H1 (cell line): Measurements from ENCODE around the gene EXD1. TPM values are rescaled to one million over a fixed set of nuclear protein-coding genes. Genes with fewer than 3 reads are reported as not detected.
A peak's percentile ranks its signal among the peaks of the same experiment; 100 is the strongest.

ENCODE experiments used
- CTCF ChIA-PET: fragments of 300-600 bp; sonication (Branson Sonifier 250); formaldehyde crosslinking; loops from one replicate; lab custom pipeline; 2021; ENCODE audit not compliant: partially characterized antibody; lab: Charles Lee
- POLR2A ChIA-PET: fragments of 300-600 bp; sonication (Branson Sonifier 250); formaldehyde crosslinking; loops from one replicate; lab custom pipeline; 2021; ENCODE audit warnings: inconsistent platforms; ENCODE audit not compliant: partially characterized antibody; lab: Charles Lee
- DNase-seq, 2 experiments: peaks; one replicate each; pipeline versions ENCODE4 v3.0.0 to v3.0.0-alpha.2; 2010 to 2022; ENCODE audit warnings: low spot score in 2 of 2, low read depth in 1 of 2, mixed read lengths in 1 of 2
- FAIRE-seq: peaks from 2 replicates; lab custom pipeline; 2011; peaks lifted over from hg19 to GRCh38; lab: Jason Lieb, UNC
- H2AFZ ChIP-seq: 2 replicates; pipeline ENCODE4 v1.8.1; 2012; ENCODE audit warnings: low read length, inconsistent platforms
- H2AK5ac ChIP-seq: 2 replicates; pipeline ENCODE4 v1.6.1; 2013; ENCODE audit warnings: low read depth, low read length
- H2BK120ac ChIP-seq: replicated peaks from 2 replicates; pipeline ENCODE3; 2013; ENCODE audit warnings: low read depth, low read length, inconsistent platforms
- H2BK12ac ChIP-seq: 2 replicates; pipeline ENCODE4 v1.6.1; 2013; ENCODE audit warnings: low read depth, low read length
- H2BK15ac ChIP-seq: 2 replicates; pipeline ENCODE4 v1.6.1; 2013; ENCODE audit warnings: low read length
- H2BK20ac ChIP-seq: 2 replicates; pipeline ENCODE4 v1.6.1; 2013; ENCODE audit warnings: low read length
- H2BK5ac ChIP-seq: 2 replicates; pipeline ENCODE4 v1.6.1; 2013; ENCODE audit warnings: low read depth, low read length
- H3K14ac ChIP-seq: 2 replicates; pipeline ENCODE4 v1.6.1; 2013; ENCODE audit warnings: inconsistent platforms; ENCODE audit not compliant: insufficient read length
- H3K18ac ChIP-seq: 2 replicates; pipeline ENCODE4 v1.6.1; 2013; ENCODE audit warnings: low read length; ENCODE audit errors: extremely low read depth
- H3K23ac ChIP-seq: 2 replicates; pipeline ENCODE4 v1.6.1; 2013; ENCODE audit warnings: inconsistent platforms; ENCODE audit not compliant: insufficient read length
- H3K23me2 ChIP-seq: 2 replicates; pipeline ENCODE4 v1.6.1; 2013; ENCODE audit warnings: low read depth, low read length
- H3K27ac ChIP-seq: 2 replicates; pipeline ENCODE4 v1.6.1; 2011; ENCODE audit warnings: low read depth, low read length, inconsistent platforms
- H3K27me3 ChIP-seq, 4 experiments: replicated peaks in 1 of 4; 1 replicate in 1 of 4; 2 replicates in 3 of 4; pipeline versions ENCODE4 v1.6.1 to v1.8.1; 2011 to 2013; ENCODE audit warnings: low read length in 3 of 4, mild to moderate bottlenecking in 3 of 4, inconsistent platforms in 2 of 4, mixed read lengths in 2 of 4, moderate library complexity in 1 of 4; ENCODE audit not compliant: control insufficient read depth in 3 of 4, insufficient read depth in 3 of 4; ENCODE audit errors: extremely low read depth in 1 of 4
- H3K36me3 ChIP-seq, 4 experiments: 2 replicates each; pipeline versions ENCODE4 v1.6.1 to v1.8.1; 2011 to 2013; ENCODE audit warnings: mild to moderate bottlenecking in 4 of 4, low read length in 3 of 4, moderate library complexity in 2 of 4, control low read depth in 1 of 4, inconsistent platforms in 1 of 4; ENCODE audit not compliant: insufficient read depth in 4 of 4, control insufficient read depth in 2 of 4
- H3K4ac ChIP-seq: replicated peaks from 2 replicates; pipeline ENCODE3; 2013; ENCODE audit warnings: low read length, low read depth, mixed read lengths, inconsistent platforms; ENCODE audit not compliant: insufficient read length
- H3K4me1 ChIP-seq, 4 experiments: replicated peaks in 1 of 4; 1 replicate in 1 of 4; 2 replicates in 3 of 4; pipeline versions ENCODE4 v1.6.1 to v1.8.1; 2011 to 2013; ENCODE audit warnings: low read length in 3 of 4, inconsistent platforms in 2 of 4, mixed read lengths in 1 of 4; ENCODE audit not compliant: insufficient read depth in 4 of 4, control insufficient read depth in 3 of 4
- H3K4me2 ChIP-seq, 2 experiments: 2 replicates each; pipeline versions ENCODE4 v1.6.1 to v1.8.1; 2011 to 2013; ENCODE audit warnings: low read depth in 2 of 2, low read length in 2 of 2, control low read depth in 1 of 2, inconsistent platforms in 1 of 2, mild to moderate bottlenecking in 1 of 2; ENCODE audit not compliant: insufficient read depth in 1 of 2
- H3K4me3 ChIP-seq, 4 experiments: fragments of 200-600, 300-600 bp in 1 of 4; sonication (generic), shearing (Covaris generic), sonication (Bioruptor Twin) in 1 of 4; 2 replicates each; pipeline versions ENCODE4 v1.5.1 to v1.8.1; 2011 to 2016; ENCODE audit warnings: low read length in 4 of 4, low read depth in 3 of 4, control low read depth in 2 of 4, inconsistent platforms in 2 of 4, mild to moderate bottlenecking in 2 of 4, mixed read lengths in 1 of 4, moderate library complexity in 1 of 4; ENCODE audit not compliant: insufficient read depth in 2 of 4; ENCODE audit errors: extremely low read depth in 1 of 4
- H3K56ac ChIP-seq: replicated peaks from 2 replicates; pipeline ENCODE3; 2013; ENCODE audit warnings: low read depth, mild to moderate bottlenecking, mixed read lengths, low read length, inconsistent platforms; ENCODE audit not compliant: insufficient read length
- H3K79me1 ChIP-seq: 2 replicates; pipeline ENCODE4 v1.6.1; 2013; ENCODE audit warnings: low read depth, low read length, control low read depth
- H3K79me2 ChIP-seq, 2 experiments: 2 replicates each; pipeline versions ENCODE4 v1.6.1 to v1.8.1; 2012 to 2013; ENCODE audit warnings: low read length in 2 of 2, mild to moderate bottlenecking in 2 of 2, inconsistent platforms in 1 of 2; ENCODE audit not compliant: insufficient read depth in 2 of 2, control insufficient read depth in 1 of 2
- H3K9ac ChIP-seq, 4 experiments: replicated peaks in 1 of 4; 1 replicate in 1 of 4; 2 replicates in 3 of 4; pipeline versions ENCODE4 v1.6.1 to v1.8.1; 2011 to 2013; ENCODE audit warnings: low read depth in 3 of 4, low read length in 3 of 4, control low read depth in 2 of 4, mild to moderate bottlenecking in 2 of 4, moderate library complexity in 2 of 4, inconsistent platforms in 1 of 4; ENCODE audit errors: extremely low read depth in 1 of 4
- H3K9me3 ChIP-seq, 2 experiments: 2 replicates each; pipeline versions ENCODE4 v1.6.1 to v1.8.1; 2012 to 2013; ENCODE audit warnings: mild to moderate bottlenecking in 2 of 2, moderate library complexity in 2 of 2, control low read depth in 1 of 2, inconsistent platforms in 1 of 2, low read depth in 1 of 2, low read length in 1 of 2, mixed read lengths in 1 of 2; ENCODE audit not compliant: insufficient read depth in 2 of 2
- H4K20me1 ChIP-seq, 2 experiments: replicated peaks in 1 of 2; 2 replicates each; pipeline versions ENCODE3 to v1.8.1; 2011 to 2013; ENCODE audit warnings: inconsistent platforms in 2 of 2, low read length in 2 of 2, mild to moderate bottlenecking in 1 of 2; ENCODE audit not compliant: insufficient read depth in 2 of 2, control insufficient read depth in 1 of 2
- H4K5ac ChIP-seq: 2 replicates; pipeline ENCODE4 v1.6.1; 2013; ENCODE audit warnings: low read length, low read depth, mixed read lengths, inconsistent platforms; ENCODE audit not compliant: insufficient read length
- H4K8ac ChIP-seq: 2 replicates; pipeline ENCODE4 v1.8.0; 2013; ENCODE audit warnings: mild to moderate bottlenecking, moderate library complexity, low read length, inconsistent platforms; ENCODE audit not compliant: insufficient read depth; ENCODE audit errors: extremely low read depth
- H4K91ac ChIP-seq: replicated peaks from 2 replicates; pipeline ENCODE3; 2013; ENCODE audit warnings: low read length, mixed read lengths, inconsistent platforms; ENCODE audit not compliant: insufficient read length
- ASH2L ChIP-seq: fragments of 200-600, 300-600 bp; sonication (generic); IDR thresholded peaks from one replicate; pipeline ENCODE4 v1.7.1; 2017; ENCODE audit warnings: low read length
- CTCF ChIP-seq, 3 experiments: IDR thresholded peaks; 1 replicate in 2 of 3; 2 replicates in 1 of 3; pipeline versions ENCODE4 v1.5.1 to v1.6.1; 2011; ENCODE audit warnings: low read length in 3 of 3, mild to moderate bottlenecking in 3 of 3, inconsistent platforms in 2 of 3, low read depth in 1 of 3, moderate library complexity in 1 of 3; ENCODE audit not compliant: insufficient read depth in 1 of 3; ENCODE audit errors: control extremely low read depth in 1 of 3
- HDAC2 ChIP-seq, 2 experiments: fragments of 300-600 bp in 1 of 2; sonication (generic) in 1 of 2; IDR thresholded peaks; 2 replicates each; pipeline ENCODE4 v1.6.1; 2011 to 2012; ENCODE audit warnings: low read depth in 2 of 2, low read length in 2 of 2, mild to moderate bottlenecking in 2 of 2, moderate library complexity in 2 of 2, borderline replicate concordance in 1 of 2, inconsistent platforms in 1 of 2
- RAD21 ChIP-seq, 2 experiments: IDR thresholded peaks in 1 of 2; conservative IDR thresholded peaks in 1 of 2; 2 replicates each; pipeline ENCODE4 v1.6.1; 2011; ENCODE audit warnings: low read depth in 2 of 2, low read length in 2 of 2, improper control_type of control experiment in 1 of 2, inconsistent platforms in 1 of 2, mild to moderate bottlenecking in 1 of 2, moderate library complexity in 1 of 2
- SAP30 ChIP-seq: fragments of 300-600 bp; sonication (generic); IDR thresholded peaks from 2 replicates; pipeline ENCODE4 v1.7.1; 2012; ENCODE audit warnings: low read length, moderate library complexity, mild to moderate bottlenecking, inconsistent platforms; ENCODE audit not compliant: insufficient read depth, insufficient replicate concordance
- SIN3A ChIP-seq, 2 experiments: IDR thresholded peaks in 1 of 2; conservative IDR thresholded peaks in 1 of 2; 2 replicates each; pipeline ENCODE4 v1.6.1; 2011 to 2012; ENCODE audit warnings: low read length in 2 of 2, improper control_type of control experiment in 1 of 2, low read depth in 1 of 2, mild to moderate bottlenecking in 1 of 2
- SIRT6 ChIP-seq: IDR thresholded peaks from one replicate; pipeline ENCODE4 v1.7.1; 2012; ENCODE audit warnings: low read length, inconsistent platforms
- SP1 ChIP-seq: IDR thresholded peaks from 2 replicates; pipeline ENCODE4 v1.6.1; 2011; ENCODE audit warnings: low read depth, low read length
- SP2 ChIP-seq: IDR thresholded peaks from 2 replicates; pipeline ENCODE4 v1.6.1; 2012; ENCODE audit warnings: mild to moderate bottlenecking, low read length, inconsistent platforms
- TAF7 ChIP-seq: optimal IDR thresholded peaks from 2 replicates; pipeline ENCODE3; 2011; ENCODE audit warnings: low read depth, mild to moderate bottlenecking, inconsistent platforms, low read length, moderate library complexity, borderline replicate concordance
- TEAD4 ChIP-seq: IDR thresholded peaks from 2 replicates; pipeline ENCODE4 v1.6.1; 2012; ENCODE audit warnings: low read depth, low read length, inconsistent platforms, mixed read lengths
- WGBS, 2 experiments: shearing (Covaris generic) in 1 of 2; methylation state at CpG; one replicate each; pipeline versions ENCODE4 v1.1.6 to v1.1.7; 2013 to 2015; ENCODE audit warnings: low lambda C conversion rate in 2 of 2, mixed read lengths in 2 of 2, inconsistent platforms in 1 of 2, low coverage in 1 of 2, missing lambda C conversion rate in 1 of 2; ENCODE audit not compliant: insufficient replicate concordance in 2 of 2, insufficient coverage in 1 of 2, insufficient read length in 1 of 2; ENCODE audit errors: extremely low coverage in 1 of 2, missing lambda C conversion rate in 1 of 2; 5-methylcytosine and 5-hydroxymethylcytosine counted together
- polyA plus RNA-seq, 7 experiments: library from polyadenylated mRNA; depleted of rRNA in 3 of 7; stranded (reverse) in 5 of 7; unstranded in 2 of 7; fragments of >200 nt in 5 of 7; fragments of 200-250 nt in 2 of 7; gene quantifications; 1 replicate in 5 of 7; 2 replicates in 1 of 7; 4 replicates in 1 of 7; pipeline versions ENCODE4 v1.2.1 to v1.2.3, GENCODE V29; 2011 to 2013; ENCODE audit warnings: missing spikeins in 2 of 7, mixed read lengths in 2 of 7
- total RNA-seq: library from RNA; stranded (reverse); fragmentation: NEBNext Ultra II Directional; extraction: Animal tissue kit (Norgen Biotek cat#: 25700); gene quantifications from 2 replicates; pipeline ENCODE4 v1.2.1, GENCODE V29; 2021

Gene EXD1
- total and polyA plus RNA-seq, 2 of the 8 experiments (the other 6 are each of a cell fraction or from before 2014, with no cell fraction given): 0.06 to 0.54 TPM

GRCh38 chr15:41133454-41133853 lies 97.1 kb downstream of the EXD1 start:
- Histone ChIP-seq H3K27me3 (no peaks in the 10 kb centered on the region), H2BK12ac (no peak overlapping the region), H3K79me2 (no peaks in the 10 kb centered on the region), H2BK5ac (no peak overlapping the region), H2AK5ac (no peak overlapping the region), H2BK15ac (no peak overlapping the region), H4K91ac (no peak overlapping the region), H2AFZ (peak overlapping the region; percentile 74; the same call in 1 of the 2 replicates), H3K79me1 (no peaks in the 10 kb centered on the region), H4K8ac (no peak overlapping the region), H3K23me2 (peaks cover 2% of the 10 kb centered on the region; the same call in 1 of the 2 replicates), H3K36me3 (no peaks in the 10 kb centered on the region), H2BK120ac (no peak overlapping the region), H3K9ac (no peak overlapping the region), H3K18ac (no peak overlapping the region), H3K56ac (no peak overlapping the region), H4K5ac (no peak overlapping the region), H3K4me2 (no peak overlapping the region), H3K23ac (no peak overlapping the region), H3K4me3 (no peak overlapping the region), H2BK20ac (no peak overlapping the region), H3K14ac (no peak overlapping the region), H3K4me1 (no peaks in the 10 kb centered on the region), H3K9me3 (no peaks in the 10 kb centered on the region), H3K27ac (no peak overlapping the region), H3K4ac (no peak overlapping the region), H4K20me1 (no peaks in the 10 kb centered on the region)
- no peak for DNase-seq
- FAIRE-seq: no peak
- ChIA-PET POLR2A (no interaction called here), CTCF (no interaction called here)
- WGBS, 2 experiments: 89% methylated on average over 10 of the region's 10 CpGs; no CpG with 5 or more reads in 1 of the 2 experiments
- TF ChIP-seq SP1 (no peak), RAD21 (IDR thresholded peaks at IDR 0.05 in 1 of 2, conservative IDR thresholded peaks at IDR 0.05 in 1 of 2; ENCODE audit: low read depth in 2 of 2, low read length in 2 of 2) (no peak), HDAC2 (IDR thresholded peaks at IDR 0.05; ENCODE audit: borderline replicate concordance in 1 of 2, low read depth in 2 of 2, low read length in 2 of 2) (no peak), SIRT6 (no peak), CTCF (IDR thresholded peaks at IDR 0.05; ENCODE audit: control extremely low read depth in 1 of 3, insufficient read depth in 1 of 3, low read depth in 1 of 3, low read length in 3 of 3) (no peak), SP2 (no peak), TEAD4 (no peak), ASH2L (no peak), SAP30 (no peak), TAF7 (no peak), SIN3A (conservative IDR thresholded peaks at IDR 0.05 in 1 of 2, IDR thresholded peaks at IDR 0.05 in 1 of 2; ENCODE audit: low read depth in 1 of 2, low read length in 2 of 2) (no peak)
